H9 (cell line): ENCODE measurements around the gene WHAMM. TPM values are rescaled to one million over a fixed set of nuclear protein-coding genes. Genes with fewer than 3 reads are reported as not detected.

ENCODE experiments used
- DNase-seq: peaks from one replicate; pipeline ENCODE4 v3.0.0-alpha.2; 2017
- H2AFZ ChIP-seq: one replicate; pipeline ENCODE4 v1.6.1; 2013; ENCODE audit warnings: mild to moderate bottlenecking, low read length, control low read depth, moderate library complexity
- H2AK5ac ChIP-seq: 2 replicates; pipeline ENCODE4 v1.6.1; 2013; ENCODE audit warnings: low read length, control low read depth, mixed read lengths; ENCODE audit not compliant: insufficient read length
- H2BK120ac ChIP-seq: one replicate; pipeline ENCODE4 v1.6.1; 2013; ENCODE audit warnings: low read depth, mild to moderate bottlenecking, low read length, control low read depth, inconsistent platforms; ENCODE audit not compliant: poor library complexity, severe bottlenecking
- H2BK12ac ChIP-seq: 2 replicates; pipeline ENCODE4 v1.6.1; 2013; ENCODE audit warnings: low read length, control low read depth, mixed read lengths, low read depth; ENCODE audit not compliant: insufficient read length
- H2BK15ac ChIP-seq: 2 replicates; pipeline ENCODE4 v1.6.1; 2013; ENCODE audit warnings: low read depth, low read length, control low read depth
- H2BK20ac ChIP-seq: one replicate; pipeline ENCODE4 v1.6.1; 2013; ENCODE audit warnings: low read depth, mild to moderate bottlenecking, low read length, control low read depth, inconsistent platforms; ENCODE audit not compliant: poor library complexity, severe bottlenecking
- H2BK5ac ChIP-seq: 2 replicates; pipeline ENCODE4 v1.6.1; 2013; ENCODE audit warnings: low read length, control low read depth, mixed read lengths; ENCODE audit not compliant: insufficient read length
- H3K14ac ChIP-seq: 2 replicates; pipeline ENCODE4 v1.6.1; 2013; ENCODE audit warnings: low read length, control low read depth; ENCODE audit not compliant: insufficient read depth
- H3K18ac ChIP-seq: 2 replicates; pipeline ENCODE4 v1.6.1; 2013; ENCODE audit warnings: low read depth, mild to moderate bottlenecking, mixed read lengths, low read length, control low read depth; ENCODE audit not compliant: insufficient read length
- H3K23ac ChIP-seq: 2 replicates; pipeline ENCODE4 v1.6.1; 2013; ENCODE audit warnings: low read length, control low read depth, mixed read lengths, low read depth; ENCODE audit not compliant: insufficient read length
- H3K23me2 ChIP-seq: 2 replicates; pipeline ENCODE4 v1.6.1; 2013; ENCODE audit warnings: low read depth, mild to moderate bottlenecking, mixed read lengths, low read length, control low read depth; ENCODE audit not compliant: insufficient read length, poor library complexity, severe bottlenecking
- H3K27ac ChIP-seq: 2 replicates; pipeline ENCODE4 v1.5.1; 2013; ENCODE audit warnings: low read length, control low read depth, mixed read lengths, low read depth; ENCODE audit not compliant: insufficient read length
- H3K27me3 ChIP-seq: 2 replicates; pipeline ENCODE4 v1.6.1; 2013; ENCODE audit warnings: low read length, control low read depth, inconsistent platforms; ENCODE audit not compliant: insufficient read depth
- H3K4ac ChIP-seq: 2 replicates; pipeline ENCODE4 v1.6.1; 2013; ENCODE audit warnings: low read depth, mild to moderate bottlenecking, control low read depth, inconsistent platforms, low read length, moderate library complexity
- H3K4me1 ChIP-seq: 2 replicates; pipeline ENCODE4 v1.6.1; 2013; ENCODE audit warnings: low read length, control low read depth, inconsistent platforms; ENCODE audit not compliant: insufficient read depth
- H3K4me2 ChIP-seq: 2 replicates; pipeline ENCODE4 v1.6.1; 2013; ENCODE audit warnings: low read length, control low read depth, mixed read lengths; ENCODE audit not compliant: insufficient read length, insufficient read depth
- H3K56ac ChIP-seq: 2 replicates; pipeline ENCODE4 v1.6.1; 2013; ENCODE audit warnings: low read depth, mild to moderate bottlenecking, mixed read lengths, low read length, control low read depth; ENCODE audit not compliant: insufficient read length
- H3K79me1 ChIP-seq: 2 replicates; pipeline ENCODE4 v1.6.1; 2013; ENCODE audit warnings: low read depth, mild to moderate bottlenecking, moderate library complexity, low read length, control low read depth, inconsistent platforms; ENCODE audit not compliant: insufficient read depth, poor library complexity, severe bottlenecking
- H3K79me2 ChIP-seq: 2 replicates; pipeline ENCODE4 v1.6.1; 2013; ENCODE audit warnings: low read length, control low read depth, inconsistent platforms; ENCODE audit not compliant: insufficient read depth
- H3K9ac ChIP-seq: 2 replicates; pipeline ENCODE4 v1.6.1; 2013; ENCODE audit warnings: low read length, control low read depth, mixed read lengths; ENCODE audit not compliant: insufficient read length; ENCODE audit errors: extremely low read depth
- H3K9me3 ChIP-seq: one replicate; pipeline ENCODE4 v1.6.1; 2013; ENCODE audit warnings: low read depth, low read length, inconsistent platforms; ENCODE audit not compliant: control insufficient read depth
- H3T11ph ChIP-seq: one replicate; pipeline ENCODE4 v1.6.1; 2013; ENCODE audit warnings: mild to moderate bottlenecking, low read length, control low read depth, inconsistent platforms
- H4K20me1 ChIP-seq: one replicate; pipeline ENCODE4 v1.6.1; 2013; ENCODE audit not compliant: control insufficient read depth, insufficient read length, insufficient read depth
- H4K5ac ChIP-seq: 2 replicates; pipeline ENCODE4 v1.6.1; 2013; ENCODE audit warnings: low read depth, mild to moderate bottlenecking, mixed read lengths, low read length, control low read depth; ENCODE audit not compliant: insufficient read length
- H4K8ac ChIP-seq: replicated peaks from 2 replicates; pipeline ENCODE4 v1.6.1; 2013; ENCODE audit warnings: low read length, control low read depth, mixed read lengths, low read depth; ENCODE audit not compliant: insufficient read length
- H4K91ac ChIP-seq: 2 replicates; pipeline ENCODE4 v1.6.1; 2013; ENCODE audit warnings: low read depth, mild to moderate bottlenecking, moderate library complexity, mixed read lengths, low read length, control low read depth; ENCODE audit not compliant: insufficient read length
- H3K27ac Mint-ChIP-seq, 3 experiments: 2 replicates in 2 of 3; 3 replicates in 1 of 3; pipeline ENCODE4 v1.8.0; 2020 to 2021; ENCODE audit warnings: mixed read lengths in 3 of 3, mild to moderate bottlenecking in 1 of 3, moderate library complexity in 1 of 3
- H3K27me3 Mint-ChIP-seq: 2 replicates; pipeline ENCODE4 v1.8.0; 2021; ENCODE audit warnings: low read depth, mild to moderate bottlenecking, moderate library complexity, mixed read lengths
- H3K36me3 Mint-ChIP-seq, 3 experiments: 2 replicates in 2 of 3; 3 replicates in 1 of 3; pipeline ENCODE4 v1.8.0; 2020 to 2021; ENCODE audit warnings: low read depth in 3 of 3, mixed read lengths in 3 of 3; ENCODE audit not compliant: insufficient read depth in 1 of 3
- H3K4me1 Mint-ChIP-seq, 2 experiments: 2 replicates each; pipeline ENCODE4 v1.8.0; 2020; ENCODE audit warnings: mixed read lengths in 2 of 2
- H3K4me3 Mint-ChIP-seq, 2 experiments: 2 replicates in 1 of 2; 3 replicates in 1 of 2; pipeline ENCODE4 v1.8.0; 2020 to 2021; ENCODE audit warnings: mild to moderate bottlenecking in 2 of 2, mixed read lengths in 2 of 2, moderate library complexity in 1 of 2
- H3K9me3 Mint-ChIP-seq, 2 experiments: 2 replicates in 1 of 2; 3 replicates in 1 of 2; pipeline ENCODE4 v1.8.0; 2020; ENCODE audit warnings: mild to moderate bottlenecking in 2 of 2, mixed read lengths in 2 of 2, moderate library complexity in 1 of 2
- WGBS: extraction: QIAGEN DNeasy Blood & Tissue Kit; methylation state at CpG from one replicate; pipeline ENCODE4 v1.1.7; 2013; ENCODE audit warnings: missing lambda C conversion rate, low lambda C conversion rate, mixed read lengths; ENCODE audit not compliant: insufficient read length; ENCODE audit errors: extremely low coverage; 5-methylcytosine and 5-hydroxymethylcytosine counted together
- total RNA-seq: library from RNA; stranded (reverse); gene quantifications from 2 replicates; pipeline ENCODE4 v1.2.1, GENCODE V29; 2021
- TF ChIP-seq, protein P1 (sequence below): fragments of 200-600 bp; sonication (generic); conservative IDR thresholded peaks from 3 replicates; pipeline ENCODE4 v1.8.0; 2021; ENCODE audit warnings: antibody characterized with exemption, mild to moderate bottlenecking

Gene WHAMM
- total RNA-seq, 1 experiment from 2014 or later, result 3.0 TPM

- DNase-seq, result peak; percentile 10
- H3K36me3 Mint-ChIP-seq, result no peaks in the 10 kb centered on the region
- H2BK20ac ChIP-seq, result no peak overlapping the region
- no peak overlapping the region for H3K18ac ChIP-seq
- peaks cover 8 to 14% of the 10 kb centered on the region in 2 experiments for H3K4me1 Mint-ChIP-seq
- no peak overlapping the region for H4K8ac ChIP-seq
- no peak overlapping the region for H3K27ac ChIP-seq
- no peak overlapping the region for H2AFZ ChIP-seq
- H2BK5ac ChIP-seq, result no peak overlapping the region
- H2AK5ac ChIP-seq, result no peak overlapping the region
- no peaks in the 10 kb centered on the region for H3K9me3 ChIP-seq
- H2BK120ac ChIP-seq, result no peak overlapping the region
- no peaks in the 10 kb centered on the region for H3K79me1 ChIP-seq
- H2BK15ac ChIP-seq, result no peak overlapping the region
- H3K9me3 Mint-ChIP-seq, result no peaks in the 10 kb centered on the region
- no peak overlapping the region for H3K4me3 Mint-ChIP-seq
- no peak overlapping the region for H3K23ac ChIP-seq
- H3T11ph ChIP-seq, result no peak overlapping the region
- H2BK12ac ChIP-seq, result no peak overlapping the region
- H3K4me1 ChIP-seq, result peaks cover 3% of the 10 kb centered on the region; the same call in 1 of the 2 replicates
- no peak overlapping the region for H4K5ac ChIP-seq
- no peaks in the 10 kb centered on the region for H3K23me2 ChIP-seq
- H3K27ac Mint-ChIP-seq, result no peak overlapping the region; a peak in 1 of 7 replicates
- H3K4ac ChIP-seq, result no peak overlapping the region
- H4K91ac ChIP-seq, result no peak overlapping the region
- no peaks in the 10 kb centered on the region for H3K79me2 ChIP-seq
- TF ChIP-seq, protein P1, sequence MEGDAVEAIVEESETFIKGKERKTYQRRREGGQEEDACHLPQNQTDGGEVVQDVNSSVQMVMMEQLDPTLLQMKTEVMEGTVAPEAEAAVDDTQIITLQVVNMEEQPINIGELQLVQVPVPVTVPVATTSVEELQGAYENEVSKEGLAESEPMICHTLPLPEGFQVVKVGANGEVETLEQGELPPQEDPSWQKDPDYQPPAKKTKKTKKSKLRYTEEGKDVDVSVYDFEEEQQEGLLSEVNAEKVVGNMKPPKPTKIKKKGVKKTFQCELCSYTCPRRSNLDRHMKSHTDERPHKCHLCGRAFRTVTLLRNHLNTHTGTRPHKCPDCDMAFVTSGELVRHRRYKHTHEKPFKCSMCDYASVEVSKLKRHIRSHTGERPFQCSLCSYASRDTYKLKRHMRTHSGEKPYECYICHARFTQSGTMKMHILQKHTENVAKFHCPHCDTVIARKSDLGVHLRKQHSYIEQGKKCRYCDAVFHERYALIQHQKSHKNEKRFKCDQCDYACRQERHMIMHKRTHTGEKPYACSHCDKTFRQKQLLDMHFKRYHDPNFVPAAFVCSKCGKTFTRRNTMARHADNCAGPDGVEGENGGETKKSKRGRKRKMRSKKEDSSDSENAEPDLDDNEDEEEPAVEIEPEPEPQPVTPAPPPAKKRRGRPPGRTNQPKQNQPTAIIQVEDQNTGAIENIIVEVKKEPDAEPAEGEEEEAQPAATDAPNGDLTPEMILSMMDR, result no peak
- H3K27me3 ChIP-seq, result no peaks in the 10 kb centered on the region
- H3K9ac ChIP-seq, result no peak overlapping the region
- no peak overlapping the region for H3K56ac ChIP-seq
- no peaks in the 10 kb centered on the region for H4K20me1 ChIP-seq
- H3K4me2 ChIP-seq, result no peak overlapping the region
- WGBS, result no CpG with 5 or more reads among the region's 5 CpGs
- H3K27me3 Mint-ChIP-seq, result no peaks in the 10 kb centered on the region
- H3K14ac ChIP-seq, result no peak overlapping the region
These were observed 61.9 kb downstream of the WHAMM start for GRCh38 chr15:82871358-82871757.
